Stimulated activated CD8-positive, alpha-beta memory T cell treated with anti-CD3 and anti-CD28 coated beads, Interleukin-7, amount 100 ng/mL, for 4 hours (primary cell): ENCODE data around the gene SGPL1.

ENCODE experiments used
- DNase-seq, 2 donors: peaks; one replicate each; pipeline ENCODE4 v3.0.0-alpha.2; 2020; ENCODE audit warnings: low read depth in 2 of 2

Gene SGPL1

DNA sequence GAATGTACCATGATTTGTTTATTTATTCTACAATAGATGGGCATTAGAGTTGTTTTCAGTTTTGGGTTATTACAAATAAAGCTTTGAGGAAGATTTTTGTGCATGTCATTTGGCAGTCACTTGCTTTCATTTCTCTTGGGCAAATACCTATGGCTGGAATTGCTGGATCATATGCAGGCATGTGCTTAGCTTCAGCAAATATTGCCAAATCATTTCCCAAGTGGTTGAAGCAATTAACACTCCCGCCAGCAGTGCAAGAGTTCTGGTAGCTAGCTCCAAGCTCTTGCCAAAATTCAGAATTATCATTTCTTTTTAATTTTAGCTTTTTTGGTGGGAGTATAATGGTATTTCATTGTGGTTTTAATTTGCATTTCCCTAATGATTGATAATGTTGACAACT, 105.5 kb downstream of the SGPL1 start:
- no peak for DNase-seq

DNA sequence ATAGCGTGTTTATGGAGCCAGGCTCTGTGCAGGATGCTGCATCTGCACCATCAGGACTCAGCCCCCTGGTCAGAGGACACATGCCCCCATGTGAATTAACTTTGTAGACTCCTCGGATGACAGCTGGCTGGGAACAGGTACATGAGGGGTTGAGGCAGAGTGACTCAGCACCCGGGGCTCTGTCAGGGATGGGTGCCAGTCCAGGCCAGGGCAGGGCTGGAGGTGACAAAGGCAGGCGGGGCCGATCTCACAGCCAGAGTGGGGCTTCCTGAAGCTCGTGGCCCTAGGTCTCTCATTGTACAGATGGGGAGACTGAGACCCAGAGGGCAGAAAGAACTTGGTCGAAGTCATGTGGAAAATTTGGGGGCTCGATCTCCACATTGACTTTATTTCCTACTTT, 107.9 kb downstream of the SGPL1 start:
- no peak for DNase-seq

DNA sequence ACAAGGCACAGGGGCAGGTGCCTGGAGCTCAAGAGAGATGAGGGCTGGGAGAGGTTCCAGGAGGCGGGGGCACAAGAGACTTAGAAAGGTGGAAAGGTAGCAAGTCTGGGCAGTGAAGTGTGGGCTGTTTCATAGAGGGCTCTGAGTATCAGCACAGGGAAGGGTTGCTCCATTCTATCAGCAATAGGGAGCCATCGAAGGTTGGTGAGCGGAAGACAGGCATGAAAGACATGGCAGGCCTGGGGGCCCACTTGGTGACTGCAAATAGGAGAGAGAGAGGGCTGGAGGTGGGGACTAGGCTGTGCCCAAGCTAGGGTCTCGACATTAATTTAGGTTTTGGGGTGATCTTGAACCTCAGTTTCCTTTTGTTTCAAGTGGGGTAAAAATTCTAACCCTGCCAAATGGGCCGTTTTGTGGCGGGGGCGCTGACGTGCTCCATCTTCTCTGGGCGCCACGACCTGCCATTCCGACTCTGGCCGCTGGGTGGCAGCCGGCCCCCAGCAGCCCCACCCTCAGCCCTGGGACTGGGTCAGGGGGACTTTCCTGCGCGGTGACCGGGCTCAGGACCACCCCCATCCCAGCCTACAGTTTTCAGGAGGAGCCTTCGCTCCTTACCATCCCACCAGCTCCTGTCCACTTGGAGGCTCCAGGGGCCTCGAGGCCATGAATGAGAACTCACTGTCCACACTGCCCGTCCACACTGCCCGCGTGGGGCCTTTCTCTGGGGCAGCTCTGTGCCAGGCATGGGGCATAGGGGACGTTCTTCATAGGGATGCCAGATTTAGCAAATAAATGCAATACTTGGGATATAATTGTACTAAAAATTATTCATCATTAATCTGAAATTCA, 109.9 kb downstream of the SGPL1 start:
- peak in 1 of 2 donors; percentile 31 for DNase-seq

DNA sequence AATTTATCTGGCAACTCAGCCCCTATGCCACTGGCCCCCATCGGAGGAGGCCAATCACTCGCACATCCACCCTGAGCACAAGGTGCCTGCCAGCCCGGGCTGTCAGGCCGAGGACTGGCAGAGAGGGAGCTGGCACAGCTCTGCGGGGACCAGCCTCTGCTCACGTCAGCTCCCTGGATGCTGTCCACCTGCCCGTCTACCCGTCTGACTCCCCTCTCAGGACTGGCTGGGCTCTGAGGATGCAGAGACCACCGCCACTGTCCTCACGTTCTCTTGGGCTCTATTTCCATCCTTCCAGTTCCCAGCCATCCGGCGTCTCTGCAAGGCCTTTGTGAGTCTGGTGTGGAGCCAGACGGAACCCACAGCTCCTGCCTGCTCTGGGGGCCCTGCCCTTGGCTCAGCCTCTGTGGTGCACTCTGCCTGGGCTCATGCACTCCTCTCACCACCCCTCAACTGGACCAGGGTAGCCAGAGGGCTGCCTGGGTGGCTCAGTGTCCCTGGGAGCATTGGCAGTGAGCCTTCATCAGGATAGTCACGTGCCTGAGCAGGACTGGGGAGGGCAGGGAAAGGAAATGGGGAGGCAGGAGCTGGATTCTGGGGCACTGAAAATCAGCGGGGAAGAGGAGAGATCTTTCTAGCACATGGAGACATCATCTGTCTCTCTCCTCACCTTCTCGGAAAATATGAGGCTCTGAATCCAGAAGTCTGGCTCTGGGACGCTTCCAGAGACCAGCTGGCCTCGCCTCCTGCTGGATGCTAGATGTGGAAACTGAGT, 110.7 kb downstream of the SGPL1 start:
- no peak for DNase-seq

DNA sequence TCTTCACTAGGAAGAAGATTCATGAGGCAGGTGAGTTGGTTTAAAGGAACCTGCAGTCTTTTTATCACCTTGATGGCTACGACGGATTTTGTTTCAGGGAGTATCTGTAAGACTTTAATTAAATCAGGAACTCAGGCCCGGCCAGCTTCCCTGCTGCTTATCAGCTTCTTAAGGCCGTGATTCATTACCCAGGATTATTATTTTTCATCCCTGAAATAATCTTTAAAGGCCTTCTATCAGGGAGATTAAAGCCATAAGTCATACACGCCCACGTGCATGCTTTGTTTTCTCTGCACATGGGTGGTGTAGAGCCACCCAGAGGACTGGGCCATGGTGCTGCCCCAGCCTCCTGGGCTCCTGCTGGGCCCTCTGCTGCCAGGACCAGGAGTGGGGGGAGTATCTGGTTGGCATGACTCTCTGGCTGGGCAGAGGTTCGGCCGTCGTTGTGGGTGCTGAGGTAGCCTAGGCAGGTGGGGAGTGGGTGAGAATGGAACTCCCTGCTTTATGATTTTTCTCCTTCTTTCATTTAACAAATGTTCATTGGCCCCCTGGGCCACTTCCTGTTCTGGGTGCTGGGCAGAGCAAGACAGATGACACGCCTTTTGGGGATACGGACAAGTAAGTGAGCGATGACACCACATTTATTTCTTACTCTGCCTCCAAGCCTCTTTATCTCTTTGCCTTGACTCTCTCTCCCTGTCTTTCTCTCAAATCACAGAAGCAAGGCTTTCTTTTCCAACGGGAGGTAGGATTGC, 111.6 kb downstream of the SGPL1 start:
- no peak for DNase-seq

DNA sequence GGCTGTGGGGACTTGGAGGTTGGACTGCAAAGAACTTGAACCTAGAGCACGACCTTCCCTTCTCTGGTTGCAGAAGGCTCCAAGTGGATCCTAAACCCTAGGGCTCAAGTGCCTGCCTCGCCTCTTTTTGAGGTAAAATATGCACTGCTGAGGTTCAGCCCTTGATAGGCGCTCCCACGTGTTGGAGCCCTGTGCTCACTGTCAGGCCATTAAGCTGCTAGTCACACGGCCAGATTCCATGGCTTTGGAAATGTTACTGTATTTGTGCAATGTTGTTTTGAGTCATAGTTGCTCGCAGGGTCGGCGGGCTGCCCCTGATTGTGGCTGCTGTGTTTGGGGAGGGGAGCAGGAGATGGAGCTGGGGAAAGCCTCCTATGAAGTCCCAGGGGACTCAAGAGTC, 112.4 kb downstream of the SGPL1 start:
- DNase-seq: no peak

DNA sequence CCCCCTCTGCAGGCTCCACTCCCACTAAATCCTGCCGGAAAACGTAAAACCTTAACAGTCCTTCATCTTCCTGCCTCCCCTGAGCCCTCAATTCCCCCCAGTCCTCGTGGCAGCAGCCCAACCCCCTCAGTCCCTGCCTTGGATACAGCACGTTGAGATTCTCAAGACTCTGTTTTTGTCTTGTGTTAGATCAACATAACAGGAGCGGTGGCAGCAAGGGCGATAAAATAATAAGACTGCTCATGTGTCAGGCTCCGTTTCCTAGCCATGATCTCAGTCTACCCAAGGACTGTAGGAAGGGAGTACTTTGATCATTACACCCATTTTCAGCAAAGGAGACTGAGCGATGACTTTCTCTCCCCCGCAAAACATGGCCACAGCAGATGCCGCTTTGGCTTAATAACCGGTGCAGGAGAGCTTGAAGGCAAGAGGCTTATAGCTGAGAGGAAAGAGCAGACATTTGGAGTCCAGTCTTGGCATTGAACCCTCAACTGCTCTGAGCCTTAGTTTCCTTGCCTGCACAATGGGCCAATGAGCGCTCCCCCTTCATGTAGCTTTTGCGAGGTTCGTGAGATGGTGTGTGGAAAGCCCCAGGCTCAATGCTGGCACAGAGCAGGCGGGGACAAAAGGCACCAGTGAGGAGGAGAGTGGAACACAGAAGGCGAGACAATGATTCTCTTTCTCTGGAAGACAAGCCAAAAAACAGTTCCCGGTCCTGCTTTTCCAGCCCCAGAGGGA, 114.7 kb downstream of the SGPL1 start:
- no peak for DNase-seq
